Brain microvascular endothelial cell (primary cell): ENCODE results near the gene C17orf75.

Experiments
- DNase-seq: peaks from one replicate; pipeline ENCODE4 v3.0.0-alpha.2; 2020
- H3K27ac ChIP-seq: fragments of 250-450 bp; sonication (Bioruptor Pico); 2 replicates; pipeline ENCODE4 v1.5.1; 2020; ENCODE audit warnings: mild to moderate bottlenecking, moderate library complexity
- H3K27me3 ChIP-seq: fragments of 250-450 bp; sonication (Bioruptor Pico); replicated peaks from 2 replicates; pipeline ENCODE4 v1.5.1; 2020; ENCODE audit warnings: mild to moderate bottlenecking
- H3K36me3 ChIP-seq: fragments of 250-450 bp; sonication (Bioruptor Pico); replicated peaks from 2 replicates; pipeline ENCODE4 v1.5.1; 2020; ENCODE audit warnings: mild to moderate bottlenecking
- H3K4me3 ChIP-seq: 2 replicates; pipeline ENCODE4 v1.5.1; 2011; ENCODE audit warnings: low read depth, mild to moderate bottlenecking, control low read depth, low read length, moderate library complexity
- in situ Hi-C: cut with HindIII; loops from 2 replicates; pipeline ENCODE4 v1.10.0; 2017; ENCODE audit warnings: low sequenced_read_pairs, low pct_ligation_motif_present
- TF ChIP-seq, protein P1 (sequence below): IDR thresholded peaks from 2 replicates; pipeline ENCODE4 v1.5.1; 2011; ENCODE audit warnings: low read depth, mild to moderate bottlenecking, moderate library complexity, low read length, control low read depth, inconsistent platforms; ENCODE audit errors: missing control alignments

Gene C17orf75

DNA sequence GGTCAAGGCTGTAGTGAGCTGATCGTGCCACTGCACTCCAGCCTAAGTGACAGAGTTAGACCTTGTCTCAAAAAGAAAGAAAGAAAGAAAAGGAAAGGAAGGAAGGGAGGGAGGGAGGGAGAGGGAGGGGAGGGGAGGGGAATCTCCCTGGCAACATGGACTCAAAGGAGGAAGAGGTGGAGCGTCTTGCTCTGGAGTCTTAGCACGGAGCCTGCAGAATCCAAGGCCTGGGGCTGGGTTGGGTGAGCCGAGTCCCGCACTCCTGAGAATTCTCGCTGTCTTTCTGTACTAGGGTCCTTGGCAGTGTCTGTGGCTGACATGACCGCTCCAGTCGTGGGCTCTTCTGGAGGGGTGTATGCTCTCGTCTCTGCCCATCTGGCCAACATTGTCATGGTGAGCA is 36.9 kb downstream of the C17orf75 start:
- TF ChIP-seq, protein P1, sequence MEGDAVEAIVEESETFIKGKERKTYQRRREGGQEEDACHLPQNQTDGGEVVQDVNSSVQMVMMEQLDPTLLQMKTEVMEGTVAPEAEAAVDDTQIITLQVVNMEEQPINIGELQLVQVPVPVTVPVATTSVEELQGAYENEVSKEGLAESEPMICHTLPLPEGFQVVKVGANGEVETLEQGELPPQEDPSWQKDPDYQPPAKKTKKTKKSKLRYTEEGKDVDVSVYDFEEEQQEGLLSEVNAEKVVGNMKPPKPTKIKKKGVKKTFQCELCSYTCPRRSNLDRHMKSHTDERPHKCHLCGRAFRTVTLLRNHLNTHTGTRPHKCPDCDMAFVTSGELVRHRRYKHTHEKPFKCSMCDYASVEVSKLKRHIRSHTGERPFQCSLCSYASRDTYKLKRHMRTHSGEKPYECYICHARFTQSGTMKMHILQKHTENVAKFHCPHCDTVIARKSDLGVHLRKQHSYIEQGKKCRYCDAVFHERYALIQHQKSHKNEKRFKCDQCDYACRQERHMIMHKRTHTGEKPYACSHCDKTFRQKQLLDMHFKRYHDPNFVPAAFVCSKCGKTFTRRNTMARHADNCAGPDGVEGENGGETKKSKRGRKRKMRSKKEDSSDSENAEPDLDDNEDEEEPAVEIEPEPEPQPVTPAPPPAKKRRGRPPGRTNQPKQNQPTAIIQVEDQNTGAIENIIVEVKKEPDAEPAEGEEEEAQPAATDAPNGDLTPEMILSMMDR, result no peak
- in situ Hi-C loops, result no loop called here
- no peaks in the 10 kb centered on the region for H3K27me3 ChIP-seq

DNA sequence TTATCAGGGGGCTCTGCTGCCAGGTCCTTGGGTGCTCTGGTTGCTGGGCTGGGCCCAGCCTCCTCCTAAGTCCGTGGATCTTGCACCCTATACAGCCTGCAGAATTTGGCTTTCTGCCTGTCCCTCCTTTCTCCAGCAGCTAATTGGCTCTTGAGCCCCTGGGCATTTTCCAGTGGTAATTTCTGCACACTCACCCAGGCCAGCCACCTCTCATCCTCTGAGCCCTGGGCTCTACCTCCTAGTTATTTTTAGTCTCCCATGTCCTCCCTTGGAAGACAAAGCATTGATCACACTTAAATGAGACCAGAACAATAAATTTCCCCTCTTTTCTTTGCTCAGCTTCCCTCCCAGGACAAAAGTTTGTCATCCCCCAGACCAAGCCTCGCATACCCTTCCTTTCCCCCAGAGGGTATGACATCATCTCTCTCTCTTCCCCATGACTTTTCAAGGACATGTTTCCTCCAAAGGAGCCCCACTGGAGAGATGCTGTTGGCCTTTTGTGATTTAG is 38.1 kb downstream of the C17orf75 start:
- TF ChIP-seq, protein P1, result no peak
- no peak for DNase-seq
- Histone ChIP-seq H3K4me3 (no peak overlapping the region), H3K36me3 (no peaks in the 10 kb centered on the region), H3K27ac (no peak overlapping the region), H3K27me3 (no peaks in the 10 kb centered on the region)
- in situ Hi-C loops, result no loop called here

More for the DNA sequence above, 36.9 kb downstream of the C17orf75 start:
- no peak overlapping the region for H3K4me3 ChIP-seq
- H3K27ac ChIP-seq, result no peak overlapping the region
- no peaks in the 10 kb centered on the region for H3K36me3 ChIP-seq
- no peak for DNase-seq

DNA sequence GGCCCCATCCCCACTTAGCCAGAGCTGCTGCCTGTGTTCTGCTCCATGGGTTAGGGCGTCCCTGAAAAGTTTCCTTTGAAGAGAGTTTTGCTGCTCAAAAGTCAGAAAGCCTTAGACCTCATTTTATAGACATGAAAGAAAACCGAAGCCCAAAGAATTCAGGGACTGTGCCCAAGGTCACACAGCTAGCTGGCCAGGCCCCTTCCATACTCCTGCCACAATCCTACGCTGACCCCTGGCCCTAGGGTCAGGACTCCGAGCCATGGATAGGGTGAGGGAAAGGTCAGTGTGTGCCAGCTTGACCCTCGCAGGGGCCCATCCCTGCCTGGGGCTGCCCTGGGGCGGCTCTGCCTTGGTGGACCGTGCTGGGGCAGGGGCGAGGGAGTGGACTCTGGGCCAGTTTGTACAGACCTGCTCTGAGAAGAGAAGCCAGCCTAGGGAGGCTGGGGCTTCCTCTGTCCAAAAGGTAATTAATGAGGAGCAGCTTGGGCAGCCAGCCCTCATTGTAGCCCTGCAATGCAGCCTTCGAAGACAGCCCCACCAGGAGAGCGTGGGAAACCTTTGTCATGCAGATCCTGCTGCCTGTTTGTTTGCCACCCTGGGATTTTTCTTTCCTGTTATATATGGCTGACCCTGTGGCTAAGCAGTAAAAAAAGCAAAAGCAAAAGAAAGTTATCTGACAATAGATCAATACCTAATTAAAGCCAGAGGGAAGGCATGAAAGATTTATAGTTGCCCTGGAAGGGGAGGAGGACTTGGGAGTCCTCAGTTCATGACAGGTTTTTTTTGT is 38.9 kb downstream of the C17orf75 start:
- in situ Hi-C loops, result no loop called here
- no peak for DNase-seq
- H3K27ac ChIP-seq, result no peak overlapping the region
- H3K36me3 ChIP-seq, result no peaks in the 10 kb centered on the region
- TF ChIP-seq, protein P1, result no peak
- H3K4me3 ChIP-seq, result no peak overlapping the region
- no peaks in the 10 kb centered on the region for H3K27me3 ChIP-seq

DNA sequence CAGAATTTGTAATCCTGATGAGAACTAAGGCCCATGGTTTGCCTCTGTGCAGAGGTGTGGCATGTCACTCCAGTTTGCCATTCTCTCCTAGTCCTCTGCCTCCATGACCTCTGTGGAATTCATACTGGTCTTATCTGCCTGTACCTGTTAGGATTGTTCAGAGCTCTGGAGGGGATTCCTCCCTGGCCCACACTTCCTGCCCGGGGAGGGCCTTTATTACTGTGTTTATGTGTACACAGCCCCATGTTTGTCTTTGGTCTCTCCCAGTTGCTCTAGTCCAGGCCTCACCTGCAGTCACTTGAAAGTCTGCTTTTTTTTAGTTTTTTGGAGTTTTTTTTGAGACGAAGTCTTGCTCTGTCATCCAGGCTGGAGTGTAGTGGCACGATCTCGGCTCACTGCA is 39.9 kb downstream of the C17orf75 start:
- H3K4me3 ChIP-seq, result no peak overlapping the region
- DNase-seq, result no peak
- TF ChIP-seq, protein P1, result no peak
- no peak overlapping the region for H3K27ac ChIP-seq
- H3K36me3 ChIP-seq, result no peaks in the 10 kb centered on the region
- in situ Hi-C loops, result no loop called here
- no peaks in the 10 kb centered on the region for H3K27me3 ChIP-seq

DNA sequence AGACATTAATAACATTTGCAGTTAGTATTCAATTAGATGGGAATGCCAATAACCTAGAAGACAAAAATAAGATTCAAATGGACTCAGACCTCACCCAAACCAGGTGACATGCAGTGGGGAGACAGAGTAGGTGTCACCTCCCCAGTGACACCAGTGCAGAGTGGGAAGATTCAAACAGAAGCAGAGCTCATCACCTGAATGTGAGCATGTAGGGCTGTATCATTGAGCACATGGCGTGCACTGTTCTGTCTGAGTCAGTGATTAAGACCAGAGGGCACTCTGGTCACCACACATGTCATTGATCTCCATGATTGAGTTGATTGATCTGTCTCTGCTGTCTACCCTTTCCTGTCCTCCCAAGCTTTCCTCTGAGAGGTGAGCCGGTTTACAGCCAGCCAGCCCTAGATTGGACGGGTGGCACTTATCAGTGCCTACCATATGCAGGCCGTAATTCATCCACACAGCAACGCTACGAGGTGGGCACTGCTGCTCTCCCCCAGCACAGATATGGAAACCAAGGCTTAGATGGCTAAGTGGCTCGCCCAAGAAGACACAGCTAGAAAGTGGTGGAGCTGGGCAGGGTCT is 42.3 kb downstream of the C17orf75 start:
- no peak overlapping the region for H3K4me3 ChIP-seq
- in situ Hi-C loops, result no loop called here
- DNase-seq, result no peak
- H3K36me3 ChIP-seq, result no peaks in the 10 kb centered on the region
- H3K27me3 ChIP-seq, result no peaks in the 10 kb centered on the region
- TF ChIP-seq, protein P1, result no peak
- H3K27ac ChIP-seq, result no peak overlapping the region
